ENCODE measurements around the gene CERCAM.
"Not testable (repeated sequence)": the region's sequence is repeated elsewhere in the genome, so short reads cannot be mapped to it uniquely, and the experiment has no call there.

The CERCAM gene

GRCh38 chr9:128411364-128412119, 9.1 kb upstream of the CERCAM start:
- Histone ChIP-seq H3K4me3 (ENCODE audit: low read length) (no peak overlapping the region), H3K9me3 (ENCODE audit: insufficient read depth, low read depth, low read length) (no peaks in the 10 kb centered on the region), H3K36me3 (ENCODE audit: insufficient read depth, low read depth, low read length) (no peaks in the 10 kb centered on the region), H3K4me1 (ENCODE audit: insufficient read depth, low read length) (peaks cover 19% of the 10 kb centered on the region; the same call in 1 of the 2 replicates), H3K9ac (ENCODE audit: low read depth, low read length) (no peak overlapping the region), H3K27me3 (ENCODE audit: insufficient read depth, low read length) (peaks cover 95% of the 10 kb centered on the region), H3K27ac (ENCODE audit: low read length) (no peak overlapping the region)

DNA sequence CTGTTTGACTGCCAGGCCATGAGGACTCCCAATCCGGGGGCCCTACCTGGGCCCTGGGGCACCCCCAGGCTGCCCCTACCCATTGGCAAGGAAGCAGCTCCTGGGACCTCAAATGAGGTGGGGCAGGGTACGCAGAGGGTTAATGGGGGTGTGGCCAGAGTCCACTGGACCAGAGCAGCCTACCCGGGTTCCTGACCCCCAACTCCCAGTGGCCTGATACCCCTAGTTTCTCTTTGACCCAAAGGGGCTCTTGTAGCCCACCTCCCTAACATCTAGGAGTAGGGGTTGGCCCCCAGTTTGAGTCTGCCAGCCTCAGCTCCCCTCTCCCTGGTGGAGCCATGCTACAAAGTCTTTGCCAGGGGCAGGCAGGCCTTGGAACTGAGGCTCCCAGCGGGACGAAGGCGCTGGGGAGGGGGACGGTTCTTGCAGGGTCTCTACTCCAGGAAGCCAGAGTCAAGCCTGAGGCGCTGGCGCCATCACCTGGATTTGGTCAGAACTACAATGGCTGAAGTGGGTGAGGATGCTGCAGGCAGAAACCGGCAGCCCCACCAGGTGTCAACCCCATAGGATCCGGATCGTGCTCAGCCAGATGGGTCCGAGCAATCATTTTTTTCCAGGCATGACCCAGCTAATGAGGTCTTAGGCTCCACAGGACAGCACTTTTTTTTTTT, 8.4 kb upstream of the CERCAM start:
- H3K4me3 ChIP-seq (ENCODE audit: low read length), result peak overlapping the region; percentile 48; the same call in 1 of the 2 replicates
- H3K9me3 ChIP-seq (ENCODE audit: insufficient read depth, low read depth, low read length), result no peaks in the 10 kb centered on the region
- H3K27ac ChIP-seq (ENCODE audit: low read length), result no peak overlapping the region
- H3K27me3 ChIP-seq (ENCODE audit: insufficient read depth, low read length), result peaks cover 95% of the 10 kb centered on the region
- no peak overlapping the region for H3K9ac ChIP-seq (ENCODE audit: low read depth, low read length)
- no peaks in the 10 kb centered on the region for H3K36me3 ChIP-seq (ENCODE audit: insufficient read depth, low read depth, low read length)
- H3K4me1 ChIP-seq (ENCODE audit: insufficient read depth, low read length), result peaks cover 21% of the 10 kb centered on the region; the same call in 1 of the 2 replicates

DNA sequence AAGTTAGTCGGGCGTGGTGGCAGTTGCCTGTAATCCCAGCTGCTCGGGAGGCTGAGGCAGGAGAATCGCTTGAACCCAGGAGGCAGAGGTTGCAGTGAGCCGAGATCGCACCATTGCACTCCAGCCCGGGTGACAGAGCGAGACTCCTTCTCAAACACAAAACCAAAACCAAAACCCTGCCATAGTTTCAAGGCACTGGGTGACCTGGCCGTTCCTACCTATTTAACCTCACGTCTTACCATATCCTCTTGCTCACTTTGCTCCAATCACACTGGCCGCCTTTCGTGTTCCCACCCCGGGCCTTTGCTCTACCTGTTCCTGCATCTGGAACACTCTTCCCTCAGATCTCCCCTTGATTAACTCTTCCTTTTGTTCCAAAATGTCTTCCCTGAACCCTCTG, 6.9 kb upstream of the CERCAM start:
- not testable (repeated sequence) for H3K27ac ChIP-seq (ENCODE audit: low read length); H3K4me3 ChIP-seq (ENCODE audit: low read length); H3K9me3 ChIP-seq (ENCODE audit: insufficient read depth, low read depth, low read length); H3K36me3 ChIP-seq (ENCODE audit: insufficient read depth, low read depth, low read length); H3K9ac ChIP-seq (ENCODE audit: low read depth, low read length)
- Histone ChIP-seq H3K27me3 (ENCODE audit: insufficient read depth, low read length) (peaks cover 92% of the 10 kb centered on the region), H3K4me1 (ENCODE audit: insufficient read depth, low read length) (peaks cover 15% of the 10 kb centered on the region; the same call in 1 of the 2 replicates)

DNA sequence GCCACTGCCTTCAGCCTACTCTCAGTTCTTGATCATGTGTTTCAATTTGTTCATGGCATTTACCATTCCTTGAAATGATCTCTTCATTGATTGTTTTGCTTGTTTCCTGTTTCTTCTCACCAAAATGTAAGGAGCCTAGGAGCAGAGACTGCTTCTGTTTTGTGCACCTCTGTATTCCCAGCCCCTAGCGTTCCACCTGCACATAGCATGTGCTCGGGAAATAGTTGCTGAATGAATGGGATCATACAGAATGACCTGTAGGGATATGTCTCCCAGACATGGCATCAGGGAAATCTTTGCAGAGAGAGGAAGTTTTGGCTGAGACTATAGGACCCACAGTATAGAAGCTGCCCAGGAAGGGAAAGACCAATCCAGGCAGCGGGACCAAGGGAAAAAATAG, 6.2 kb upstream of the CERCAM start:
- Histone ChIP-seq H3K27ac (ENCODE audit: low read length) (no peak overlapping the region), H3K4me1 (ENCODE audit: insufficient read depth, low read length) (peaks cover 11% of the 10 kb centered on the region; the same call in 1 of the 2 replicates), H3K9me3 (ENCODE audit: insufficient read depth, low read depth, low read length) (no peaks in the 10 kb centered on the region), H3K36me3 (ENCODE audit: insufficient read depth, low read depth, low read length) (no peaks in the 10 kb centered on the region), H3K4me3 (ENCODE audit: low read length) (no peak overlapping the region), H3K27me3 (ENCODE audit: insufficient read depth, low read length) (peaks cover 92% of the 10 kb centered on the region), H3K9ac (ENCODE audit: low read depth, low read length) (no peak overlapping the region)

DNA sequence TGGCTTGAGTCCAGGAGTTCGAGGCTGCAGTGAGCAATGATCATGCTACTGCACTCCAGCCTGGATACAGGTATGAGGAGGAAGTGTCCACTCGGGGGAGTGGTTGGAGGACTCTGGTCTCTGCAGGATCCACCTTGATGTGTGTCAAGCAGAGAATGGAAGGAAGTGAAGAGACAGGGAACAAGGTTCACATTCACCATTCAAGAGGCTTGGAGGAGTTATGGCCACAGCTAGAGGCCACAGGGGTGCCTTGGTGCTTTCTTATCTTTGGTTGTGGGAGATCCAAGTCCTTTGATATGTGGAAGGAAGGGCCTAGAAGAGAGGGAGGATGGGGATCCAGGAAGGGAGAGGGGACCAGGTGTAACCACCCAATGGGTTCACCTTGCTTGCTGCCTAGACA, 5.4 kb upstream of the CERCAM start:
- H3K4me3 ChIP-seq (ENCODE audit: low read length), result no peak overlapping the region
- H3K27ac ChIP-seq (ENCODE audit: low read length), result no peak overlapping the region
- H3K27me3 ChIP-seq (ENCODE audit: insufficient read depth, low read length), result peaks cover 92% of the 10 kb centered on the region
- H3K9me3 ChIP-seq (ENCODE audit: insufficient read depth, low read depth, low read length), result no peaks in the 10 kb centered on the region
- peaks cover 11% of the 10 kb centered on the region; the same call in 1 of the 2 replicates for H3K4me1 ChIP-seq (ENCODE audit: insufficient read depth, low read length)
- H3K36me3 ChIP-seq (ENCODE audit: insufficient read depth, low read depth, low read length), result no peaks in the 10 kb centered on the region
- no peak overlapping the region for H3K9ac ChIP-seq (ENCODE audit: low read depth, low read length)

GRCh38 chr9:128416014-128416413, 4.6 kb upstream of the CERCAM start:
- no peak overlapping the region for H3K4me3 ChIP-seq (ENCODE audit: low read length)
- H3K36me3 ChIP-seq (ENCODE audit: insufficient read depth, low read depth, low read length), result no peaks in the 10 kb centered on the region
- no peaks in the 10 kb centered on the region for H3K9me3 ChIP-seq (ENCODE audit: insufficient read depth, low read depth, low read length)
- H3K9ac ChIP-seq (ENCODE audit: low read depth, low read length), result no peak overlapping the region
- H3K27me3 ChIP-seq (ENCODE audit: insufficient read depth, low read length), result peaks cover 89% of the 10 kb centered on the region
- peaks cover 11% of the 10 kb centered on the region; the same call in 1 of the 2 replicates for H3K4me1 ChIP-seq (ENCODE audit: insufficient read depth, low read length)
- H3K27ac ChIP-seq (ENCODE audit: low read length), result no peak overlapping the region

DNA sequence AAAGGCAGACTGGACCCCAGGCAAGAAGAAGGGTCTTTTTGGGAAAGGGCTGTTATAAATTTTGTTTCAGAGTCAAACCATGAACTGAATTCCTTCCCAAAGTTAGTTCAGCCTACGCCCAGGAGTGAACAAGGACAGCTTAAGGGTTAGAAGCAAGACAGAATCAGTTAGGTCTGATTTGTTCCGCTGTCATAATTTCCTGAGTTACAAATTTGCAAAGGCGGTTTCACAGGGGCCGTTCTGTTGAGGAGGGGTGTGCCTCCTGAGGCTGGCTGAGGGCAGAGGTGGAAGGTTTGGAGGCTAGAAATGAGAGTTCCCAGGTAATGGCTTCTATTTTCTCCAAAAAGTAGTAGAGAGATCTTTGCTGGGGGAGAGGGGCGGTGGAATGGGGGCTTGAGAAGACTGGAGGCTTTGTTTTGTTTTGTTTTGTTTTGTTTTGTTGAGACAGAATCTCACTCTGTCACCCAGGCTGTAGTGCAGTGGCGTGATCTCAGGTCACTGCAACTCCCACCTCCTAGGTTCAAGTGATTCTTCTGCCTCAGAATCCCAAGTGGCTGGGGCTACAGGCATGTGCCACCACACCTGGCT, 4.1 kb upstream of the CERCAM start:
- no peaks in the 10 kb centered on the region for H3K9me3 ChIP-seq (ENCODE audit: insufficient read depth, low read depth, low read length)
- H3K27ac ChIP-seq (ENCODE audit: low read length), result no peak overlapping the region
- no peaks in the 10 kb centered on the region for H3K36me3 ChIP-seq (ENCODE audit: insufficient read depth, low read depth, low read length)
- H3K9ac ChIP-seq (ENCODE audit: low read depth, low read length), result no peak overlapping the region
- H3K4me3 ChIP-seq (ENCODE audit: low read length), result no peak overlapping the region
- H3K4me1 ChIP-seq (ENCODE audit: insufficient read depth, low read length), result peaks cover 11% of the 10 kb centered on the region; the same call in 1 of the 2 replicates
- H3K27me3 ChIP-seq (ENCODE audit: insufficient read depth, low read length), result peaks cover 89% of the 10 kb centered on the region

DNA sequence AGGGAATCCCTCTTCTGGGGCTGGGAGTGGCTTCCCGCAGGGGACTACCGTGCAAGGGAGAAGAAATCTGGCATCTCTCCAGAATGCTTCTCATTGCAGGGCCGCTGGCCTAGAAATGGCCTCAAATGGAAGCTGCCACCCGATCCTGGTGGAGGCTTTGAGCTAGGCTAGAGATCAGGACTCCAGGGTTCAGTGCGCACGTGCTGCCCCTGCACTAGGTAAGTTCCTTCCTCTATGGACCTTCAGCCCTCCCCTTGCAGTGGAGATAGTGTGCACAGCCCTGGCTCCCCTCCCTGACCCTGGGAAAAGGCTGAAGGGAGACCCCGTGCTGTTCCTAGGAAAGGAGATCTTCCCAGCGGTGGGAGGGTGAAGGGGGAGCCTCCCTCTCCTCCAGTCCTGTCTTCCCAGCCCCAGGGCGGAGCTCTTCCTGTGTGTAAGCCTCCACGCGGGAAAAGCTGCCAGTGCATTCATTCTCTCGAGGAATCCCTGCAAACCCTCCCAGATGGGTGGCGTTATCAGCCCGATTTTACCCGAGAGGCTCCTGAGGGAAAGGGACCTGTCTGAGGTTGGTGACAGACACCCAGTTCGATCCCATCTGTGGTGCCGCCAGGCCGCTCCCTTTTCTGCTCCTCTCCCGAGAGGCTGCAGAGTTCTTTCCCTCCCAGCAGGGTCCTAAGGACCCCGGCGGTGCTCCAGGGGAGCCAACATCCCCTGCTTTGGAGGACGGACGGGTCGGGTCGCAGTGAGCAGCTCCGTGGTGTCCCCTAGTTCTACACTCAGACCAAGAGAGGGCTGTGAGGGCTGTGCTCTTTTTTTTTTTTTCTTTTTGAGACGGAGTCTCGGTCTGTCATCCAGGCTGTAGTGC, 1.4 kb upstream of the CERCAM start:
- peaks cover 8% of the 10 kb centered on the region; the same call in 1 of the 2 replicates for H3K4me1 ChIP-seq (ENCODE audit: insufficient read depth, low read length)
- H3K9me3 ChIP-seq (ENCODE audit: insufficient read depth, low read depth, low read length), result no peaks in the 10 kb centered on the region
- peaks cover 88% of the 10 kb centered on the region for H3K27me3 ChIP-seq (ENCODE audit: insufficient read depth, low read length)
- no peak overlapping the region for H3K9ac ChIP-seq (ENCODE audit: low read depth, low read length)
- H3K36me3 ChIP-seq (ENCODE audit: insufficient read depth, low read depth, low read length), result no peaks in the 10 kb centered on the region
- H3K4me3 ChIP-seq (ENCODE audit: low read length), result peak overlapping the region; percentile 19; the same call in 1 of the 2 replicates
- no peak overlapping the region for H3K27ac ChIP-seq (ENCODE audit: low read length)

DNA sequence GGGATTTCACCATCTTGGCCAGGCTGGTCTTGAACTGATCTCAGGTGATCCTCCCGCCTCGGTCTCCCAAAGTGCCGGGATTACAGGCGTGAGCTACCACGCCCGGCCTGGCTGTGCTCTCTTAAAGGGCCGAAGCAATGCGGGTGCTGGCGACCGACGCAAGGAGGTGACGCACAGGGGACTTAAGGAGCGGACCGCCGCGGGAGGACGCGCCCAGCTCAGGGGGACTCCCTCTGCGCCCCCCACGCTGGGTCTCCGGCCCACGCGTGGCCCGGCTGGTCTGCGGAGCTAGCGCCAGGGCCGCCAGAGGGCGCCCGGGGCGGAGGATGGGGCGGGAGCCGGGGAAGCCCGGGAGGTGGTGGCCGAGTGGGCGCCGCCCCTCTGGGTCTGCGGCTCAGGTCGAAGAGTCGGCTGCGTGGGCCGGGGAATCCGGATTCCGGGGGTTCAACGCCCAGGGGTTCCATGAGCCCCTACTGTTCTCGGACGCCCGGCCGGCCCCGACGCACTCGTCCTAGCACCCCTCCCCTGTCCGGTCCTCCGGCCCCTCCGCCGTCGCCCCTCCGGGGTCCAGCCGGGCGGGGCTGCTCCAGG, 502 bp upstream of the CERCAM start:
- Histone ChIP-seq H3K27me3 (ENCODE audit: insufficient read depth, low read length) (peaks cover 81% of the 10 kb centered on the region), H3K4me1 (ENCODE audit: insufficient read depth, low read length) (peaks cover 8% of the 10 kb centered on the region; the same call in 1 of the 2 replicates), H3K27ac (ENCODE audit: low read length) (no peak overlapping the region), H3K4me3 (ENCODE audit: low read length) (peak overlapping the region; percentile 72), H3K36me3 (ENCODE audit: insufficient read depth, low read depth, low read length) (no peaks in the 10 kb centered on the region), H3K9ac (ENCODE audit: low read depth, low read length) (no peak overlapping the region), H3K9me3 (ENCODE audit: insufficient read depth, low read depth, low read length) (no peaks in the 10 kb centered on the region)

DNA sequence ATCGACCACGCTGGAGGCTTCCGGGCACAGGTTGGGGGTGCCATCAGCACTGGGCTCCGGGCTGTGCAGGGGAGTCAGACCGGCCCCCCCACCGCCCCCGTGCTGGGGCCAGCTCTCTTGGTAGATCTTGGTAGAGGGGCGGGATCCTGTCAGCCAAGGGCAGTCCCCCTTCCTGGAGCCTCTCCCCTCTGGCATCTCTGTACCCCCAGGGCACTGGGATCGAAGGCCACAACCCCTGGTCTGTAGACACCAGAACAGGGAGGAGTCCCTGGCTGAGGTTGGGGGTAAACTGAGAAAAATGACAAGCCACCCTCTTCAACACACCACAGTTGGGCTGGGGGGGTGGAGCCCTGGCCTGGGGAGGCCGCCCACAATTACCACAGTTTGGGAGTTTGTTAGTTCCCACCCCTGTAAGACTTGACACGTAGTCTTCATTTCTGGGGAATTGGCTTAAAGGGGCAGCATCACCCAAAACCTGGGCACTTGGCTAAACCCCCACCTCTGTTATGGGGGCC, 882 bp downstream of the CERCAM start:
- Histone ChIP-seq H3K27ac (ENCODE audit: low read length) (no peak overlapping the region), H3K9ac (ENCODE audit: low read depth, low read length) (no peak overlapping the region)

More for the DNA sequence above, 882 bp downstream of the CERCAM start:
- Histone ChIP-seq H3K4me3 (ENCODE audit: low read length) (peak overlapping the region; percentile 72; the same call in 1 of the 2 replicates), H3K27me3 (ENCODE audit: insufficient read depth, low read length) (peaks cover 69% of the 10 kb centered on the region), H3K36me3 (ENCODE audit: insufficient read depth, low read depth, low read length) (no peaks in the 10 kb centered on the region), H3K9me3 (ENCODE audit: insufficient read depth, low read depth, low read length) (no peaks in the 10 kb centered on the region), H3K4me1 (ENCODE audit: insufficient read depth, low read length) (peaks cover 1% of the 10 kb centered on the region; the same call in 1 of the 2 replicates)

Data from iPS-20b (cell line).